Esophagus muscularis mucosa (tissue), 4 donors: ENCODE data around the gene LILRB3.

Experiments used
- CTCF ChIP-seq, 3 experiments: fragments of 200-600 bp in 2 of 3; fragments of 450-650 bp in 1 of 3; sonication (generic) in 2 of 3; IDR thresholded peaks; one replicate each; pipeline ENCODE4 v1.5.1; 2017 to 2019; ENCODE audit warnings: antibody characterized with exemption in 3 of 3, mild to moderate bottlenecking in 2 of 3, moderate library complexity in 1 of 3
- EP300 ChIP-seq: sonication (generic); formaldehyde crosslinking; IDR thresholded peaks from one replicate; pipeline ENCODE4 v1.6.1; 2017; ENCODE audit warnings: antibody characterized with exemption
- POLR2A ChIP-seq: fragments of 450-650 bp; IDR thresholded peaks from one replicate; pipeline ENCODE4 v1.6.1; 2017; ENCODE audit warnings: antibody characterized with exemption, moderate library complexity, mild to moderate bottlenecking, low read depth

- TF ChIP-seq EP300 (no peak), CTCF (IDR thresholded peaks at IDR 0.05) (no peak), POLR2A (no peak)
Measured at GRCh38 chr19:54180691-54181091, 42.1 kb downstream of the LILRB3 start.
